Activated T-cell treated with anti-CD3 and anti-CD28 coated beads, Interleukin-2, amount 50 U/mL, for 72 hours (primary cell): ENCODE results near the gene STON1. TPM values are rescaled to one million over a fixed set of nuclear protein-coding genes. Genes with fewer than 3 reads are reported as not detected.
"Not testable (repeated sequence)": the region's sequence is repeated elsewhere in the genome, so short reads cannot be mapped to it uniquely, and the experiment has no call there.

Experiments
- ATAC-seq, 2 donors: fragments of 150-1000 bp; cut with Tn5 transposase; replicated peaks in 1 of 2; 2 replicates each; pipeline ENCODE4 v1.10.0; 2021; ENCODE audit warnings: moderate library complexity in 2 of 2, mild to moderate bottlenecking in 1 of 2
- DNase-seq, 2 donors: peaks; one replicate each; pipeline ENCODE4 v3.0.0; 2021 to 2022; ENCODE audit warnings: mixed read lengths in 1 of 2
- H3K27ac Mint-ChIP-seq: one replicate; pipeline ENCODE4 v1.8.0; 2022; ENCODE audit warnings: mild to moderate bottlenecking, moderate library complexity, mixed read lengths
- H3K27me3 Mint-ChIP-seq: one replicate; pipeline ENCODE4 v1.8.0; 2022; ENCODE audit warnings: low read depth, mixed read lengths
- H3K36me3 Mint-ChIP-seq, 2 donors: one replicate each; pipeline ENCODE4 v1.8.0; 2022; ENCODE audit warnings: mixed read lengths in 2 of 2, mild to moderate bottlenecking in 1 of 2; ENCODE audit not compliant: insufficient read depth in 2 of 2
- H3K4me1 Mint-ChIP-seq: one replicate; pipeline ENCODE4 v1.8.0; 2022; ENCODE audit warnings: low read depth, mixed read lengths
- H3K4me3 Mint-ChIP-seq, 2 donors: one replicate each; pipeline ENCODE4 v1.8.0; 2022; ENCODE audit warnings: mild to moderate bottlenecking in 2 of 2, mixed read lengths in 2 of 2, moderate library complexity in 2 of 2
- H3K9me3 Mint-ChIP-seq, 2 donors: one replicate each; pipeline ENCODE4 v1.8.0; 2022; ENCODE audit warnings: mixed read lengths in 2 of 2
- total RNA-seq, 2 donors: library from RNA; stranded (reverse); gene quantifications; one replicate each; pipeline ENCODE4 v1.2.3, GENCODE V29; 2022

The STON1 gene
- total RNA-seq, 2 donors from 2014 or later, result 1.9 to 2.8 TPM

DNA sequence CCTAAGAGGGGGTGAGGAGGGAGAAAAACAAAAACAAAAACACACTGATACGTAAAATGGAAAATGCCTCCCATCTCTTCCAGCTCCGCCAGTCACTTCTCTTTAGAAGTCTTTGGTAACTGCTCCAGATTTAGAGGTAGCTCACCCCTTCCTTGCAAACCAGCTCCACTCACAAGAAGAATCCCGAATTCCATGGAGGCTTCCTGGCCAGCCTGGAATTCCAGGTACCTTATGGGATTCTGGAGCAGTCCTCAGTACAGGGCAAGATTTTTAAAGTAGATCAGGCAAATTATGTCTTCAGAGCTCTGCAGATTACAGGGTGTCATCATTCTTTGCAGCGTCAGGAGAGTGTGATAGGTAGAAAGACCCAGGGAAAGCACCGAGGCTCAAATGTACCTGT is 4.8 kb downstream of the STON1 start:
- Mint-ChIP-seq H3K4me3 (no peak overlapping the region), H3K36me3 (no peaks in the 10 kb centered on the region), H3K9me3 (no peaks in the 10 kb centered on the region), H3K4me1 (peaks cover 5% of the 10 kb centered on the region), H3K27me3 (no peaks in the 10 kb centered on the region), H3K27ac (no peak overlapping the region)
- ATAC-seq, result no peak
- DNase-seq, result no peak

DNA sequence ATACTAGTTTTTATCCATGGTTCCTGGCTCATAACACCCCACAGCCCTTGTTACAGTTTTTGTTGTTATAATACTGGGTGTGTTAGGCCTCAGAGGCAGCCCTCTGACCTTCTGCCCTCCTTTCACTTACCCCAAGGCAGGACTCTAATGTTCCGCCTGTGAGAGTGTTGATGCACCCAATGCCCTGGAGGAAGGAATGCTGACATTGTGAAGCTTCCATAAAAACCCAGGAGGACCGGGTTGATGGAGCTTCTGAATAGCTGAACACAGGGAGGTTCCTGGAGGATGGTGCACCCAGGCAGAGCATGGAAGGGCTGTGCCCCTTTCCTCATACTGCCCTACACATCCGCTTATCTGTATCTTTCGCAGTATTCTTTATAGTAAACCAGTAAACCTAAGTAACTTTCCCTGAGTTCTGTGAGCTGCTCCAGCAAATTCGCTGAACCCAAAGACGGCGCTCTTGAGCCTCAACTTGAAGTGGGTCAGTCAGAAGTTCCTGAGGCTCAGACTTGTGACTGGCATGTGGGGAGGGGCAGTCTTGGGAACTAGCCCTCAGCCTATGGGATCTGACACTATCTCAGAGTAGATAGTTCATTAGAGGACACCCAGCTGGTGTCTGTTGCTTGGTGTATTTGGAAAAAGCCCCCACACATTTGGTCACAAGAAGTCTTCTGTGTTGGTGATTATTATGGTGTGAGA is 10.4 kb downstream of the STON1 start:
- Mint-ChIP-seq H3K9me3 (no peaks in the 10 kb centered on the region), H3K4me1 (no peaks in the 10 kb centered on the region), H3K27me3 (no peaks in the 10 kb centered on the region)

DNA sequence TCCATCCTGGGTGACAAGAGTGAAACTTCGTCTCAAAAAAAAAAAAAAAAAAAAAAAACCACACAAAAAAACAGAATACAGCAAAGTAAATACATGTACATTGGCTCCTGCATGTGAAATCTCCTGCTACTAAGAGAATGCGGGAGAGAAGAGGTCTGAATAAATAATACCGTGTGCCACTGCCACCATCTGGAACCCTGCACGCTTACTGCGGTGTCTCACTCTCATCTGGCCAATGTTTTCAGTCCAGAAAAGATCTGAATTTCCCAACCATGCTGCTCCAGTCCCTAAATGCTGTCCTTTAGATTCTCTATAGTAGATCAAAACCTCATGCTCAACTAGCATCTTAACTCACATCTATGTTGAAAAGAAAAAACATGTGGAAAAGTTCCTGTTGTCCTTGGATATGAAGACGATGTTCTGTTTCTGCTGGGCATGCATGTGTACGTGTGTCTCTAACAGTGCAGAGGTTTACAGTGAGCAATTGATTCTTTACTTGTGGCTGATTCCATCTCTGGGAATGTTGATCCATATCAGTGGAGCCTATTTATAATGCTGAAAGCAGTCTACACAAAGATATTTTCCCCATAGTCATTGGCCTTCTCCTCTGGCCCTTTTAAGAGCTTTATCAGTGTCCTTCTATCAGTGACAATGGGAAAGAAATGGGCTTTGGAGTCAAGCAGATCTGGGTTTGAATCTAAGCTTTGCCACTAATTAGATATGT is 11.9 kb downstream of the STON1 start:
- Mint-ChIP-seq H3K9me3 (no peaks in the 10 kb centered on the region), H3K4me3 (no peak overlapping the region), H3K36me3 (no peaks in the 10 kb centered on the region), H3K27ac (no peak overlapping the region), H3K27me3 (no peaks in the 10 kb centered on the region), H3K4me1 (no peaks in the 10 kb centered on the region)
- DNase-seq (no peak), ATAC-seq (no peak)

More for the DNA sequence above, 10.4 kb downstream of the STON1 start:
- Mint-ChIP-seq H3K4me3 (no peak overlapping the region), H3K27ac (no peak overlapping the region), H3K36me3 (no peaks in the 10 kb centered on the region)
- ATAC-seq (no peak), DNase-seq (no peak)

DNA sequence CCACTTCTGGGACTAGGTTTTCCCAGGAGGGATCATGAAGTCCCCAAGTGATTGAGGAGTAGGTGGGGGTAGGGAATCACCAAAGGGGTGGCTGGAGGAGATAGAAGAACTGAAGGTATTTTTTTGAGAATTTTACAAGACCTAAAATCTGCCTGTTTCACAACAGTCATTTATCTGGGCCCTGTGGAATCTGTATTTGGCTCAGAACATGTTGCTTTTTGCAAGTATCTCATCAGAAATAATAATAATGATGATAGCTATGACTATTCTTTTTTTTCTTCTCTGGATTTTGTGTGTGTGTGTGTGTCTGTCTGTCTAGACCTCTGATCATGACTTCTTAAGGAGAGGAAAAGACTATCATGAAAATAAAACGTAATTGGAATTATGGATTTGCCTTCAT is 13.9 kb downstream of the STON1 start:
- Mint-ChIP-seq H3K36me3 (no peaks in the 10 kb centered on the region), H3K4me3 (no peak overlapping the region)

DNA sequence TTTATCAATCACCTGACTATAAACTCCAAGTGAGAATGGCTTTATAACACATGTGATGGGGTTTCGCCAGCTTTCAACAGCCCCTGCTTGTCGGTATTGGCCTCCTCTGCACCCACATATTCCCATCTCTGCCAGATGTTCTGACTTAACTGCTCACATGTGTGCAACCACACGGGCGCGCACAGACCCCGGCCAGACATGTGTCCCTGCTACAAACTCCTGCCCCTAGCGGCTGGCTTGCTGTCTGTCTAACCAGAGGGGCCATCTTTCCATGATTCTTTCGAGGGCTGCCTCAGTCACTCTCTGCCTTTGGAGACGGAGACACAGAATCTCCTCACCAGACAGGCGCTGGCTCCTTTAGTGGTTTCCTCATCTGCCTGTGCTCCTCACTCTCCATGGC is 15.3 kb downstream of the STON1 start:
- no peaks in the 10 kb centered on the region for H3K27me3 Mint-ChIP-seq
- no peaks in the 10 kb centered on the region for H3K4me1 Mint-ChIP-seq
- DNase-seq, result no peak
- no peak overlapping the region for H3K27ac Mint-ChIP-seq
- H3K36me3 Mint-ChIP-seq, result no peaks in the 10 kb centered on the region
- no peaks in the 10 kb centered on the region for H3K9me3 Mint-ChIP-seq
- no peak for ATAC-seq
- no peak overlapping the region for H3K4me3 Mint-ChIP-seq

More for the DNA sequence above, 13.9 kb downstream of the STON1 start:
- no peak for DNase-seq
- Mint-ChIP-seq H3K27me3 (no peaks in the 10 kb centered on the region), H3K4me1 (no peaks in the 10 kb centered on the region), H3K27ac (no peak overlapping the region), H3K9me3 (no peaks in the 10 kb centered on the region)
- no peak for ATAC-seq

DNA sequence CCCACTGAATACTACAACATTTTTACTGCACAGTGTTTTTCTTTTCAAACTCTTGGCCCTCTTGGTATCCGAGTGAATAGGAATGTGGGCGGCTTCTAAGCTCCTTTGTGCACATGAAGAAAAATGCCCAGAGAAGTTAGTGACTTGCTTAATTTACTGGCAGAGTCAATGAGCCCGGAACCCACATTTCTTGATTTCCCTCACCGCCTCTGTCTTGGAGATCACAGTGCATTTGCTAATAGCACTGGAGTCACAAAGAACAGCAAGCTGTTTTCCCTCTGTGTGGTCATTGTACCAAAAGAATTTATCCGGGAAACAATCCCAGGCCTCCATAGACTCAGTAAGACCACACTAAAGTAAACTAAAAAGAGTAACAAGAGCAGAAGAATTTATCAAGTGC is 18.9 kb downstream of the STON1 start:
- Mint-ChIP-seq H3K27me3 (no peaks in the 10 kb centered on the region), H3K4me1 (no peaks in the 10 kb centered on the region), H3K9me3 (peaks cover 2% of the 10 kb centered on the region in 2 donors), H3K27ac (no peak overlapping the region), H3K36me3 (no peaks in the 10 kb centered on the region), H3K4me3 (no peak overlapping the region)
- DNase-seq, result no peak
- ATAC-seq, result no peak

DNA sequence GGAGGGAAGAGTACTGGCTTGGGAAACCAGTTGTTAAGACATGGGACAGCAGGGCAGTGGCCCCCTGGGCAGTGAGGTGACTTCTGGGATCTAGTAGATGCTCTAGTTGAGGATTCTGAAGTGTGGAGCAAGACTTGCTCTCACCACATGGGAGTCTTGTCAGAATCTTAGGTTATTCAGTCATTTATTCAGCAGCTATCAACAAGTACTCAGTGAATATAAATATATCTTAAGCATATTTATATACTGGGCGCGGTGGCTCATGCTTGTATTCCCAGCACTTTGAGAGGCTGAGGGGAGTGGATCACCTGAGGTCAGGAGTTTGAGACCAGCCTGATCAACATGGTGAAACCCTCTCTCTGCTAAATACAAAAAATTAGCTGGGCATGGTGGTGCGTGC is 20.0 kb downstream of the STON1 start:
- no peak for DNase-seq
- H3K36me3 Mint-ChIP-seq, result no peaks in the 10 kb centered on the region
- H3K4me3 Mint-ChIP-seq, result no peak overlapping the region
- H3K9me3 Mint-ChIP-seq, result peaks cover 2% of the 10 kb centered on the region in 2 donors
- ATAC-seq, result no peak
- H3K27me3 Mint-ChIP-seq, result no peaks in the 10 kb centered on the region
- H3K27ac Mint-ChIP-seq, result no peak overlapping the region
- no peaks in the 10 kb centered on the region for H3K4me1 Mint-ChIP-seq

DNA sequence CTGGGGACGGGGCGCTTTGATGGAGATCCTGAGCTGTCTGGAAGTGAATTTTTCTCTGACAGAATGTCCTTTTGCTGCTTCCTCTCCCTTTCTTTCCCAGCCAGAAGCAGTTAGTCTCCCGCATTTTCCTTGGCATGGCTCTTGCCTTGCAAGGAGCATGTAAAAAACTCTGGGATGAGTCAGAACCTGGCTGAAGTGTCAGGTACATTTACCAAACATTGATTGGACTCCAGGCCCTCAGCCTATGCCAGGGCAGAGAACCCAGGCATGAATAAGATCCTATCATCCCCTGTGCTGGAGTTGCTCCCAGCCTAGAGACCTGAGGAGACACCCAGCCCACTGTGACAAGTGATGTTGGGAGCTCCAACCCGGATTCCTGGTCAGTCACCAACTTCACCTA is 21.6 kb downstream of the STON1 start:
- no peak overlapping the region for H3K4me3 Mint-ChIP-seq
- no peaks in the 10 kb centered on the region for H3K36me3 Mint-ChIP-seq
- ATAC-seq, result no peak
- H3K27ac Mint-ChIP-seq, result no peak overlapping the region
- H3K4me1 Mint-ChIP-seq, result no peaks in the 10 kb centered on the region
- no peak for DNase-seq
- no peaks in the 10 kb centered on the region for H3K27me3 Mint-ChIP-seq
- H3K9me3 Mint-ChIP-seq, result peaks cover 2% of the 10 kb centered on the region in 2 donors

DNA sequence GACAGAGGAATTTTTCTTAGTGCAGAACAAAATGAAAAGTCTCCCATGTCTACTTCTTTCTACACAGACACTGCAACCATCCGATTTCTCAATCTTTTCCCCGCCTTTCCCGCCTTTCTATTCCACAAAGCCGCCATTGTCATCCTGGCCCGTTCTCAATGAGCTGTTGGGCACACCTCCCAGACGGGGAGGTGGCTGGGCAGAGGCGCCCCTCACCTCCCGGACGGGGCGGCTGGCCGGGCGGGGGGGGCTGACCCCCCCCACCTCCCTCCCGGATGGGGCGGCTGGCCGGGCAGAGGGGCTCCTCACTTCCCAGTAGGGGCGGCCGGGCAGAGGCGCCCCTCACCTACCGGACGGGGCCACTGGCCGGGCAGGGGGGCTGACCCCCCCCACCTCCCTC is 25.1 kb downstream of the STON1 start:
- DNase-seq, H3K4me3 Mint-ChIP-seq, H3K27me3 Mint-ChIP-seq, H3K9me3 Mint-ChIP-seq, H3K36me3 Mint-ChIP-seq, H3K27ac Mint-ChIP-seq, H3K4me1 Mint-ChIP-seq, ATAC-seq: not testable (repeated sequence)

DNA sequence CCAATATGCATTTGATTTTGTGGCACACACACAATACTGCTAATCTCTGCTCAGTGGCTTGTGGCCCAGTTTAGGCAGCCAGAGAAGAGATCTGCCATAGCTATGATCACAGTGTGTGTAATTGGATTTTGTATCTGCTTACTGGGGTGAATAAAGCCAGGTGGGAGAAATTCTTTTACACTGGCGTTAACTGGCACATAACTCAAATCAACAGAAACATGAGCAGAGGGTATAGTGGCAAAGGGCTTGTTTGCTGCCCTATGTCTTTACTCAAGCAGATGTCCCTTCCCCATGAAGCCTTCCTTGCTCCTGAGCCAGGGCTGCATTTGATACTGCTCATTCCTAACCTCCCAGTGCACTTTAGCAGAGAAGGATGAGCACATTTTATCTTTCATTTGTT is 28.5 kb downstream of the STON1 start:
- DNase-seq, result no peak
- no peak overlapping the region for H3K27ac Mint-ChIP-seq
- H3K4me1 Mint-ChIP-seq, result no peaks in the 10 kb centered on the region
- no peaks in the 10 kb centered on the region for H3K36me3 Mint-ChIP-seq
- no peak for ATAC-seq
- no peak overlapping the region for H3K4me3 Mint-ChIP-seq
- no peaks in the 10 kb centered on the region for H3K9me3 Mint-ChIP-seq
- H3K27me3 Mint-ChIP-seq, result no peaks in the 10 kb centered on the region

DNA sequence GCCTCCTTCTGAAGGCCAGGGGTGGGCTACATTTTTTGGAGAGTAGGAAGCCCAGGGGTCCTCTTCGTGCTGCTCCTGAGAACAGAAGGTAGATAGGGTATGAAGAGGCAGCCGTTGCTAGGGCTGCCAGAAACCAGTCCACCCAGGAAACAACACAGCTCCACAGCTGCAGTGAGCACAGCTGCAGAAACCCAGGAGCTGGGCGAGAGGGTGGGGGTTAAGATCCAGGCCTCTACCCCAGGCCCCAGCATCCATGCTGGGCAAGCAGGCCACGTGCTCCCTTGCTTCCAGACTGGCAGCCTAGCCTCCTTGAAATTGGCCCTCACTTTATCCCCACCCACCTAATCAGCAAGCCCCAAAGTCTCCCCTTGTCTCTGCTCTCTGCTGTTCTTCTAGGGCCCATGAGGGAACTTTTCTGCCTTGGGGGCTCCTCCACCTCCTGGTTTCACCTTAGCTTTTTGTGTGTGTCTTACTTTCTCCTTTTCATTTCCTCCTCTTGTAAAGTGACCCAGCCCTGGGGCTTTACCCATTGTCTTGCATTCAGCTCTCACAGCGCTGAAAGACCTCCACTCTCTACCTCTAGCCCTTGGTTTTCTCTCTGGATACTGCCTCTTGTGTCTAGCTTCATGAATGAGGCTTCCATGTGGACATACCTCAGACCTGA is 30.7 kb downstream of the STON1 start:
- no peak overlapping the region for H3K4me3 Mint-ChIP-seq
- no peaks in the 10 kb centered on the region for H3K36me3 Mint-ChIP-seq
- H3K4me1 Mint-ChIP-seq, result no peaks in the 10 kb centered on the region
- no peak for ATAC-seq
- no peak for DNase-seq
- no peak overlapping the region for H3K27ac Mint-ChIP-seq
- H3K9me3 Mint-ChIP-seq, result no peaks in the 10 kb centered on the region
- no peaks in the 10 kb centered on the region for H3K27me3 Mint-ChIP-seq

DNA sequence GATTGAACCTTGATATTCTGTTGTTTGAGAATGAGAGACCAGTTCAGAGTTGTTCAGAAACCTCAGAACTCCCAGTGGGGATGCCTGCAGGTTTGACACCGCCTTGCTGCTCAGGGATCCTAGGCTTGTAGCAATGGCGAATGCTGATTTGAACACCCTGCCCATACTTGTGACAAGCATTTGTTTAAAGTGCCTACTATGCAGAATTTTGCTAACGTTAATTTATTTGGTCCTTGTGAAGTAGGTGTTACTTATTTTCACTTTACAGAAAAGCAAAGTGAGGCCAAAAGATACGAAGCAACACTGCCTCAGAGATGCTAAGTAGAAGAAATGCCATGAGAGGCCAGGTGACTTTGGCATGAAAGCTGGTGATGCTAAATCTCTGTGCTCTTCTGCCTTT is 32.3 kb downstream of the STON1 start:
- ATAC-seq (no peak), DNase-seq (no peak)
- H3K4me3 Mint-ChIP-seq, result no peak overlapping the region
- no peaks in the 10 kb centered on the region for H3K36me3 Mint-ChIP-seq
- H3K9me3 Mint-ChIP-seq, result no peaks in the 10 kb centered on the region
- H3K4me1 Mint-ChIP-seq, result no peaks in the 10 kb centered on the region
- no peaks in the 10 kb centered on the region for H3K27me3 Mint-ChIP-seq
- H3K27ac Mint-ChIP-seq, result no peak overlapping the region

DNA sequence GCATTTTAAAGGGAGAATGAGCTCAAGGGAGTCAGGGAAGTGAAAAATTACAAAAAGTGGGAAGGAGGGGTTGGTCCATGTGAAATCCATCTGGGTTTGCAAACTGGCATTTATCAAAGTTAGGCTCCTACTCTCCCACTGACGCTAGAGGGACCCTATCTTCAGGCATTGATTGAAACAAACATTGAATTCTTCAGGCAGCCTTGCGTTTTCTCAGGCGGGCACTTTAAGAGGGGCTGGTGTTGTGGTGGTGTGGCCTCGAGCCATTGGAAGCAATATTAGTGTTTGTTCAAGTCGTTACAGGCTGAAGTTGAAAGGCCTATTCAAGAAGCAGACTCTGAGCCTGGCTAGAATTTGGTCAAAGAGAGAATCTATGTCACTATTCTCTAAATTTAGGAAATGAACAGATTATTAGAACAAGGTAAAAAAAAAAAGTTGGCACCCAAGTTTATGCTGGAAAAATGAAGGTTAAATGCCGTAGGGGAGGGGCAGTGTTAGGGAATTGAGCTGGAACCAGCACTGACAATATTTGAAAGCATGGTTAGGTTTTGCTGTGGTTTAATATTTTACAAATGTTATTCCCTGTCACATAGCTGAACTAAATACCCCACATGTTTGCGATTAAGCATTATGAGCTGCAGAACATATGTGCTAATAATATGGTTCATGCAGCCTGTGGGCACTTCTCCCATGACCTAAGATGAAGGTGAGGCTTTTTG is 36.8 kb downstream of the STON1 start:
- no peaks in the 10 kb centered on the region for H3K36me3 Mint-ChIP-seq
- H3K9me3 Mint-ChIP-seq, result no peaks in the 10 kb centered on the region
- ATAC-seq (no peak), DNase-seq (no peak)
- H3K27me3 Mint-ChIP-seq, result no peaks in the 10 kb centered on the region
- peaks cover 16% of the 10 kb centered on the region for H3K4me1 Mint-ChIP-seq
- no peak overlapping the region for H3K4me3 Mint-ChIP-seq
- H3K27ac Mint-ChIP-seq, result no peak overlapping the region
